H1 (cell line): ENCODE data around the gene TGIF1. TPM values are rescaled to one million over a fixed set of nuclear protein-coding genes. Genes with fewer than 3 reads are reported as not detected.
A peak's percentile ranks its signal among the peaks of the same experiment; 100 is the strongest.

Source experiments
- CTCF ChIA-PET: fragments of 300-600 bp; sonication (Branson Sonifier 250); formaldehyde crosslinking; loops from one replicate; lab custom pipeline; 2021; ENCODE audit not compliant: partially characterized antibody; lab: Charles Lee
- POLR2A ChIA-PET: fragments of 300-600 bp; sonication (Branson Sonifier 250); formaldehyde crosslinking; loops from one replicate; lab custom pipeline; 2021; ENCODE audit warnings: inconsistent platforms; ENCODE audit not compliant: partially characterized antibody; lab: Charles Lee
- DNase-seq, 2 experiments: peaks; one replicate each; pipeline versions ENCODE4 v3.0.0 to v3.0.0-alpha.2; 2010 to 2022; ENCODE audit warnings: low spot score in 2 of 2, low read depth in 1 of 2, mixed read lengths in 1 of 2
- FAIRE-seq: peaks from 2 replicates; lab custom pipeline; 2011; peaks lifted over from hg19 to GRCh38; lab: Jason Lieb, UNC
- H2AFZ ChIP-seq: 2 replicates; pipeline ENCODE4 v1.8.1; 2012; ENCODE audit warnings: low read length, inconsistent platforms
- H2AK5ac ChIP-seq: 2 replicates; pipeline ENCODE4 v1.6.1; 2013; ENCODE audit warnings: low read depth, low read length
- H2BK120ac ChIP-seq: replicated peaks from 2 replicates; pipeline ENCODE3; 2013; ENCODE audit warnings: low read depth, low read length, inconsistent platforms
- H2BK12ac ChIP-seq: 2 replicates; pipeline ENCODE4 v1.6.1; 2013; ENCODE audit warnings: low read depth, low read length
- H2BK15ac ChIP-seq: 2 replicates; pipeline ENCODE4 v1.6.1; 2013; ENCODE audit warnings: low read length
- H2BK20ac ChIP-seq: 2 replicates; pipeline ENCODE4 v1.6.1; 2013; ENCODE audit warnings: low read length
- H2BK5ac ChIP-seq: 2 replicates; pipeline ENCODE4 v1.6.1; 2013; ENCODE audit warnings: low read depth, low read length
- H3K14ac ChIP-seq: 2 replicates; pipeline ENCODE4 v1.6.1; 2013; ENCODE audit warnings: inconsistent platforms; ENCODE audit not compliant: insufficient read length
- H3K18ac ChIP-seq: 2 replicates; pipeline ENCODE4 v1.6.1; 2013; ENCODE audit warnings: low read length; ENCODE audit errors: extremely low read depth
- H3K23ac ChIP-seq: 2 replicates; pipeline ENCODE4 v1.6.1; 2013; ENCODE audit warnings: inconsistent platforms; ENCODE audit not compliant: insufficient read length
- H3K23me2 ChIP-seq: 2 replicates; pipeline ENCODE4 v1.6.1; 2013; ENCODE audit warnings: low read depth, low read length
- H3K27ac ChIP-seq: 2 replicates; pipeline ENCODE4 v1.6.1; 2011; ENCODE audit warnings: low read depth, low read length, inconsistent platforms
- H3K27me3 ChIP-seq, 4 experiments: replicated peaks in 1 of 4; 1 replicate in 1 of 4; 2 replicates in 3 of 4; pipeline versions ENCODE4 v1.6.1 to v1.8.1; 2011 to 2013; ENCODE audit warnings: low read length in 3 of 4, mild to moderate bottlenecking in 3 of 4, inconsistent platforms in 2 of 4, mixed read lengths in 2 of 4, moderate library complexity in 1 of 4; ENCODE audit not compliant: control insufficient read depth in 3 of 4, insufficient read depth in 3 of 4; ENCODE audit errors: extremely low read depth in 1 of 4
- H3K36me3 ChIP-seq, 4 experiments: 2 replicates each; pipeline versions ENCODE4 v1.6.1 to v1.8.1; 2011 to 2013; ENCODE audit warnings: mild to moderate bottlenecking in 4 of 4, low read length in 3 of 4, moderate library complexity in 2 of 4, control low read depth in 1 of 4, inconsistent platforms in 1 of 4; ENCODE audit not compliant: insufficient read depth in 4 of 4, control insufficient read depth in 2 of 4
- H3K4ac ChIP-seq: replicated peaks from 2 replicates; pipeline ENCODE3; 2013; ENCODE audit warnings: low read length, low read depth, mixed read lengths, inconsistent platforms; ENCODE audit not compliant: insufficient read length
- H3K4me1 ChIP-seq, 4 experiments: replicated peaks in 1 of 4; 1 replicate in 1 of 4; 2 replicates in 3 of 4; pipeline versions ENCODE4 v1.6.1 to v1.8.1; 2011 to 2013; ENCODE audit warnings: low read length in 3 of 4, inconsistent platforms in 2 of 4, mixed read lengths in 1 of 4; ENCODE audit not compliant: insufficient read depth in 4 of 4, control insufficient read depth in 3 of 4
- H3K4me2 ChIP-seq, 2 experiments: 2 replicates each; pipeline versions ENCODE4 v1.6.1 to v1.8.1; 2011 to 2013; ENCODE audit warnings: low read depth in 2 of 2, low read length in 2 of 2, control low read depth in 1 of 2, inconsistent platforms in 1 of 2, mild to moderate bottlenecking in 1 of 2; ENCODE audit not compliant: insufficient read depth in 1 of 2
- H3K4me3 ChIP-seq, 4 experiments: fragments of 200-600, 300-600 bp in 1 of 4; sonication (generic), shearing (Covaris generic), sonication (Bioruptor Twin) in 1 of 4; 2 replicates each; pipeline versions ENCODE4 v1.5.1 to v1.8.1; 2011 to 2016; ENCODE audit warnings: low read length in 4 of 4, low read depth in 3 of 4, control low read depth in 2 of 4, inconsistent platforms in 2 of 4, mild to moderate bottlenecking in 2 of 4, mixed read lengths in 1 of 4, moderate library complexity in 1 of 4; ENCODE audit not compliant: insufficient read depth in 2 of 4; ENCODE audit errors: extremely low read depth in 1 of 4
- H3K56ac ChIP-seq: replicated peaks from 2 replicates; pipeline ENCODE3; 2013; ENCODE audit warnings: low read depth, mild to moderate bottlenecking, mixed read lengths, low read length, inconsistent platforms; ENCODE audit not compliant: insufficient read length
- H3K79me1 ChIP-seq: 2 replicates; pipeline ENCODE4 v1.6.1; 2013; ENCODE audit warnings: low read depth, low read length, control low read depth
- H3K79me2 ChIP-seq, 2 experiments: 2 replicates each; pipeline versions ENCODE4 v1.6.1 to v1.8.1; 2012 to 2013; ENCODE audit warnings: low read length in 2 of 2, mild to moderate bottlenecking in 2 of 2, inconsistent platforms in 1 of 2; ENCODE audit not compliant: insufficient read depth in 2 of 2, control insufficient read depth in 1 of 2
- H3K9ac ChIP-seq, 4 experiments: replicated peaks in 1 of 4; 1 replicate in 1 of 4; 2 replicates in 3 of 4; pipeline versions ENCODE4 v1.6.1 to v1.8.1; 2011 to 2013; ENCODE audit warnings: low read depth in 3 of 4, low read length in 3 of 4, control low read depth in 2 of 4, mild to moderate bottlenecking in 2 of 4, moderate library complexity in 2 of 4, inconsistent platforms in 1 of 4; ENCODE audit errors: extremely low read depth in 1 of 4
- H3K9me3 ChIP-seq, 2 experiments: 2 replicates each; pipeline versions ENCODE4 v1.6.1 to v1.8.1; 2012 to 2013; ENCODE audit warnings: mild to moderate bottlenecking in 2 of 2, moderate library complexity in 2 of 2, control low read depth in 1 of 2, inconsistent platforms in 1 of 2, low read depth in 1 of 2, low read length in 1 of 2, mixed read lengths in 1 of 2; ENCODE audit not compliant: insufficient read depth in 2 of 2
- H4K20me1 ChIP-seq, 2 experiments: replicated peaks in 1 of 2; 2 replicates each; pipeline versions ENCODE3 to v1.8.1; 2011 to 2013; ENCODE audit warnings: inconsistent platforms in 2 of 2, low read length in 2 of 2, mild to moderate bottlenecking in 1 of 2; ENCODE audit not compliant: insufficient read depth in 2 of 2, control insufficient read depth in 1 of 2
- H4K5ac ChIP-seq: 2 replicates; pipeline ENCODE4 v1.6.1; 2013; ENCODE audit warnings: low read length, low read depth, mixed read lengths, inconsistent platforms; ENCODE audit not compliant: insufficient read length
- H4K8ac ChIP-seq: 2 replicates; pipeline ENCODE4 v1.8.0; 2013; ENCODE audit warnings: mild to moderate bottlenecking, moderate library complexity, low read length, inconsistent platforms; ENCODE audit not compliant: insufficient read depth; ENCODE audit errors: extremely low read depth
- H4K91ac ChIP-seq: replicated peaks from 2 replicates; pipeline ENCODE3; 2013; ENCODE audit warnings: low read length, mixed read lengths, inconsistent platforms; ENCODE audit not compliant: insufficient read length
- BCL11A ChIP-seq, 2 experiments: IDR thresholded peaks; one replicate each; pipeline ENCODE4 v1.6.1; 2011; ENCODE audit warnings: low read depth in 2 of 2, low read length in 2 of 2, mild to moderate bottlenecking in 2 of 2
- CTCF ChIP-seq, 3 experiments: IDR thresholded peaks; 1 replicate in 2 of 3; 2 replicates in 1 of 3; pipeline versions ENCODE4 v1.5.1 to v1.6.1; 2011; ENCODE audit warnings: low read length in 3 of 3, mild to moderate bottlenecking in 3 of 3, inconsistent platforms in 2 of 3, low read depth in 1 of 3, moderate library complexity in 1 of 3; ENCODE audit not compliant: insufficient read depth in 1 of 3; ENCODE audit errors: control extremely low read depth in 1 of 3
- JUND ChIP-seq: IDR thresholded peaks from 2 replicates; pipeline ENCODE4 v1.6.1; 2011; ENCODE audit warnings: mild to moderate bottlenecking, improper control_type of control experiment, low read length
- KDM5A ChIP-seq: fragments of 200-600 bp; IDR thresholded peaks from 2 replicates; pipeline ENCODE4 v1.7.1; 2012; ENCODE audit warnings: mild to moderate bottlenecking, low read length, inconsistent platforms, mixed read lengths
- RAD21 ChIP-seq, 2 experiments: IDR thresholded peaks in 1 of 2; conservative IDR thresholded peaks in 1 of 2; 2 replicates each; pipeline ENCODE4 v1.6.1; 2011; ENCODE audit warnings: low read depth in 2 of 2, low read length in 2 of 2, improper control_type of control experiment in 1 of 2, inconsistent platforms in 1 of 2, mild to moderate bottlenecking in 1 of 2, moderate library complexity in 1 of 2
- SIX5 ChIP-seq: IDR thresholded peaks from 2 replicates; pipeline ENCODE4 v1.6.1; 2011; ENCODE audit warnings: mild to moderate bottlenecking, low read depth, low read length
- WGBS, 2 experiments: shearing (Covaris generic) in 1 of 2; methylation state at CpG; one replicate each; pipeline versions ENCODE4 v1.1.6 to v1.1.7; 2013 to 2015; ENCODE audit warnings: low lambda C conversion rate in 2 of 2, mixed read lengths in 2 of 2, inconsistent platforms in 1 of 2, low coverage in 1 of 2, missing lambda C conversion rate in 1 of 2; ENCODE audit not compliant: insufficient replicate concordance in 2 of 2, insufficient coverage in 1 of 2, insufficient read length in 1 of 2; ENCODE audit errors: extremely low coverage in 1 of 2, missing lambda C conversion rate in 1 of 2; 5-methylcytosine and 5-hydroxymethylcytosine counted together
- polyA plus RNA-seq, 7 experiments: library from polyadenylated mRNA; depleted of rRNA in 3 of 7; stranded (reverse) in 5 of 7; unstranded in 2 of 7; fragments of >200 nt in 5 of 7; fragments of 200-250 nt in 2 of 7; gene quantifications; 1 replicate in 5 of 7; 2 replicates in 1 of 7; 4 replicates in 1 of 7; pipeline versions ENCODE4 v1.2.1 to v1.2.3, GENCODE V29; 2011 to 2013; ENCODE audit warnings: missing spikeins in 2 of 7, mixed read lengths in 2 of 7
- total RNA-seq: library from RNA; stranded (reverse); fragmentation: NEBNext Ultra II Directional; extraction: Animal tissue kit (Norgen Biotek cat#: 25700); gene quantifications from 2 replicates; pipeline ENCODE4 v1.2.1, GENCODE V29; 2021

TGIF1 gene
- total and polyA plus RNA-seq, 2 of the 8 experiments (the other 6 are each of a cell fraction or from before 2014, with no cell fraction given) = 256 to 262 TPM

GRCh38 chr18:3444954-3445353, 5.0 kb upstream of the TGIF1 start:
- Histone ChIP-seq H3K4me2 (no peak overlapping the region; a peak in 1 of 4 replicates), H4K5ac (no peak overlapping the region), H3K4ac (peak overlapping the region; percentile 55), H2BK12ac (peak overlapping the region; percentile 68; the same call in 1 of the 2 replicates), H2BK5ac (peak overlapping the region; percentile 76; the same call in 1 of the 2 replicates), H3K9ac (no peak overlapping the region), H3K9me3 (no peaks in the 10 kb centered on the region), H3K4me3 (no peak overlapping the region), H4K91ac (peak overlapping the region; percentile 61), H3K79me2 (peaks cover 0 to 16% of the 10 kb centered on the region in 2 experiments; a peak in 2 of 4 replicates), H3K23me2 (peaks cover 13% of the 10 kb centered on the region), H3K27me3 (no peaks in the 10 kb centered on the region), H2AFZ (no peak overlapping the region), H3K23ac (no peak overlapping the region), H3K4me1 (peaks cover 6 to 22% (median 13%) of the 10 kb centered on the region in 4 experiments), H2AK5ac (peak overlapping the region; percentile 78), H3K14ac (no peak overlapping the region), H3K56ac (no peak overlapping the region), H2BK15ac (peak overlapping the region; percentile 97; the same call in 1 of the 2 replicates), H3K27ac (no peak overlapping the region), H2BK120ac (peak overlapping the region; percentile 76), H2BK20ac (peak overlapping the region; percentile 67; the same call in 1 of the 2 replicates), H3K36me3 (no peaks in the 10 kb centered on the region), H3K79me1 (no peaks in the 10 kb centered on the region), H3K18ac (peak overlapping the region; percentile 55), H4K8ac (no peak overlapping the region), H4K20me1 (peaks cover 2 to 4% of the 10 kb centered on the region in 2 experiments)
- FAIRE-seq (no peak), DNase-seq (no peak)
- POLR2A ChIA-PET = interaction anchor here (1.0 kb wide), 1 partner anchor 22 kb away, joined by 3 read pairs; no protein-coding TSS in a partner anchor
- CTCF ChIA-PET = interaction anchor here (0.6 to 1.6 kb wide), 5 partner anchors 16 to 221 kb away, joined by 3 to 7 read pairs (median 5); no protein-coding TSS in a partner anchor
- TF ChIP-seq KDM5A (no peak), JUND (no peak), CTCF (IDR thresholded peaks at IDR 0.05; ENCODE audit: control extremely low read depth in 1 of 3, insufficient read depth in 1 of 3, low read depth in 1 of 3, low read length in 3 of 3) (no peak), BCL11A (IDR thresholded peaks at IDR 0.05; ENCODE audit: low read depth in 2 of 2, low read length in 2 of 2) (no peak), RAD21 (IDR thresholded peaks at IDR 0.05 in 1 of 2, conservative IDR thresholded peaks at IDR 0.05 in 1 of 2; ENCODE audit: low read depth in 2 of 2, low read length in 2 of 2) (peak in 1 of 2 experiments; percentile 17; a peak in 1 of 4 replicates), SIX5 (no peak)
- 81% methylated on average over 5 of the region's 5 CpGs; no CpG with 5 or more reads in 1 of the 2 experiments for WGBS, 2 experiments
